Peyer's patch (tissue), 4 donors: ENCODE data around the gene FRMD4A. TPM values are rescaled to one million over a fixed set of nuclear protein-coding genes. Genes with fewer than 3 reads are reported as not detected.

Source experiments
- DNase-seq, 3 donors: peaks; one replicate each; pipeline ENCODE4 v3.0.0-alpha.2; 2017 to 2019
- H3K27ac ChIP-seq, 4 donors: fragments of 200-600 bp; sonication (generic); one replicate each; pipeline ENCODE4 v1.5.1; 2016 to 2019
- H3K27me3 ChIP-seq, 2 donors: fragments of 200-600 bp; sonication (generic); one replicate each; pipeline ENCODE4 v1.5.1; 2019
- H3K36me3 ChIP-seq, 3 donors: fragments of 200-600 bp; sonication (generic); one replicate each; pipeline ENCODE4 v1.5.1; 2016 to 2019
- H3K4me1 ChIP-seq, 4 donors: fragments of 200-600 bp; sonication (generic); one replicate each; pipeline ENCODE4 v1.5.1; 2016 to 2019
- H3K4me3 ChIP-seq, 4 donors: fragments of 200-600 bp; sonication (generic); 1 replicate in 3 of 4; 2 replicates in 1 of 4; pipeline ENCODE4 v1.5.1; 2016 to 2019; ENCODE audit warnings: mild to moderate bottlenecking in 1 of 4
- H3K9me3 ChIP-seq, 4 donors: fragments of 200-600 bp; sonication (generic); one replicate each; pipeline ENCODE4 v1.5.1; 2016 to 2019; ENCODE audit warnings: mild to moderate bottlenecking in 1 of 4
- POLR2A ChIP-seq, 2 donors: fragments of 450-650 bp; IDR thresholded peaks; one replicate each; pipeline ENCODE4 v1.5.1; 2017; ENCODE audit warnings: antibody characterized with exemption in 2 of 2, mild to moderate bottlenecking in 2 of 2, moderate library complexity in 2 of 2
- total RNA-seq, 4 donors: library from RNA; depleted of rRNA; stranded (reverse); fragments of >200 nt; gene quantifications; one replicate each; pipeline ENCODE4 v1.1.0, GENCODE V29; 2016
- TF ChIP-seq, protein P1 (sequence below), 6 experiments: fragments of 450-650 bp in 4 of 6; fragments of 200-600 bp in 2 of 6; sonication (generic) in 1 of 6; IDR thresholded peaks; one replicate each; pipeline ENCODE4 v1.5.1; 2017 to 2019; ENCODE audit warnings: antibody characterized with exemption in 6 of 6, mild to moderate bottlenecking in 3 of 6, moderate library complexity in 1 of 6

FRMD4A gene
- total RNA-seq, 4 donors from 2014 or later = 3.0 to 47.9 (median 5.9) TPM

DNA sequence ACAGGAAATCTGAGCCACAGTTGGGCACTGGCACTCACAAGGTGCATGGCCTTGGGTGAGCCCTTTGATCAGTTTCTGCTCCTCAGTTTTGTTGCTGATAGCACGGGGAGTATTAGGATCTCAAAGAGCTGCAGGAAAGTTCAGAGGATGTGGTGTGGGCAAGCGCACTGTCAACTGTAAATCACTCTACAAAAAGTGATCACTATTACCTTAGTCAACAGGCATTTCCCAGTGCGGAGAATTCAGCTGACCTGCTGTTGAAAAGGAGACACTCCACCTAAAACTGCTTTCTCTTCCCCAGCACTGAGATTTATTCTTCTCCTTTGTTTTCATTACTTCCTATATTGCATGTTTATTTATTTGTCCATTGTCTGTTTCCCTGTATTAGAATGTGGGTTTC is 412.9 kb downstream of the FRMD4A start:
- H3K36me3 ChIP-seq = no peaks in the 10 kb centered on the region
- no peak overlapping the region for H3K4me3 ChIP-seq
- DNase-seq = no peak
- no peaks in the 10 kb centered on the region for H3K9me3 ChIP-seq
- no peak for TF ChIP-seq POLR2A (IDR thresholded peaks at IDR 0.05)
- TF ChIP-seq, protein P1, sequence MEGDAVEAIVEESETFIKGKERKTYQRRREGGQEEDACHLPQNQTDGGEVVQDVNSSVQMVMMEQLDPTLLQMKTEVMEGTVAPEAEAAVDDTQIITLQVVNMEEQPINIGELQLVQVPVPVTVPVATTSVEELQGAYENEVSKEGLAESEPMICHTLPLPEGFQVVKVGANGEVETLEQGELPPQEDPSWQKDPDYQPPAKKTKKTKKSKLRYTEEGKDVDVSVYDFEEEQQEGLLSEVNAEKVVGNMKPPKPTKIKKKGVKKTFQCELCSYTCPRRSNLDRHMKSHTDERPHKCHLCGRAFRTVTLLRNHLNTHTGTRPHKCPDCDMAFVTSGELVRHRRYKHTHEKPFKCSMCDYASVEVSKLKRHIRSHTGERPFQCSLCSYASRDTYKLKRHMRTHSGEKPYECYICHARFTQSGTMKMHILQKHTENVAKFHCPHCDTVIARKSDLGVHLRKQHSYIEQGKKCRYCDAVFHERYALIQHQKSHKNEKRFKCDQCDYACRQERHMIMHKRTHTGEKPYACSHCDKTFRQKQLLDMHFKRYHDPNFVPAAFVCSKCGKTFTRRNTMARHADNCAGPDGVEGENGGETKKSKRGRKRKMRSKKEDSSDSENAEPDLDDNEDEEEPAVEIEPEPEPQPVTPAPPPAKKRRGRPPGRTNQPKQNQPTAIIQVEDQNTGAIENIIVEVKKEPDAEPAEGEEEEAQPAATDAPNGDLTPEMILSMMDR (IDR thresholded peaks at IDR 0.05) = no peak
- no peaks in the 10 kb centered on the region for H3K4me1 ChIP-seq
- H3K27me3 ChIP-seq = no peaks in the 10 kb centered on the region
- no peak overlapping the region for H3K27ac ChIP-seq

DNA sequence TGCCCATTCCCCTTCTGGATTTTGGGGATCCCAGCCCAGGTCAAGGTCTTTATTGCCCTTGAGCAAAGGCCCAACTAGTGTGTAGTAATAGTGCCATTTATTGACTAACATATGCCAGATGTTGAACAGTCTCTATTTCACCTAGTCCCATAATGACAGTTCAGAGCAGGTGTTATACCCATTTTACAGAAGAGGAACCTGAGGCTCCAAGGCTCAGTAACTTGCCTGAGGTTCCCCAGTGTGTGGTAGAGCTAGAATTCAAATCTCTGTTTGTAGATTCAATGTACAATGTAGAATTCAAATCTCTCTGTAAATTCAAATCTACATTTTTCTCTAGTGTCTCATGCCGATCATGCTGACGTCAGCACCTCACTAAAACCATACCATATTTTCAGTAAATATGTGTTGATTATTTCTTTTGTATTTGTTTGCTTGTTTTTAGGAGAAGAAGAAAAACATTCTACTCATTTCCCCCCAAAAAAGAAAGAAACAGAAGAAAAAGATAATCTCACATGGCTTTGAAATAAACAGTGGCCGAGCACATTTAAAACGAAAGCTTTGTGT is 414.3 kb downstream of the FRMD4A start:
- no peak for DNase-seq
- Histone ChIP-seq H3K4me1 (no peaks in the 10 kb centered on the region), H3K36me3 (no peaks in the 10 kb centered on the region), H3K27ac (no peak overlapping the region), H3K4me3 (no peak overlapping the region), H3K9me3 (no peaks in the 10 kb centered on the region), H3K27me3 (no peaks in the 10 kb centered on the region)
- TF ChIP-seq POLR2A (IDR thresholded peaks at IDR 0.05) = no peak
- TF ChIP-seq, protein P1 (IDR thresholded peaks at IDR 0.05) = no peak

DNA sequence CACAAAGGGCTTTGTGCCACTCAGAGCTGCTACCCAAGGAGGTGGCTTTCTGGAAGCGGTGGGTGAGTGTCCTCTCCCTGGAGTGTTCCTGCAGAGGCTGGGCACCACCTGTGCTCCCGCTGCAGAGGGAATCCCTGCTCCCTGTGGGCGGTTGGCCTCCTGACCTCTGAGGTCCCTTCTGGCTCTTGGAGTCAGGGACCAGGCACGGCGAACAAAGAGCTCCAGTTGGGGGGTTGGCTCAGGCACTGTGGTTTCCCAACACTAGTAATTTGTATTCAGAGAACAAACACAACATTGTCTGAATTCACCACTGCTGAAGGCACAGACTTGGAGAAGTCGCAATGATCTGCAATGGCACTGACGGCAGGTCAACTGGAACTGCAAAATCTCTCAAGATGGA is 415.0 kb downstream of the FRMD4A start:
- Histone ChIP-seq H3K4me1 (no peaks in the 10 kb centered on the region), H3K36me3 (no peaks in the 10 kb centered on the region), H3K4me3 (no peak overlapping the region), H3K27ac (no peak overlapping the region), H3K27me3 (no peaks in the 10 kb centered on the region), H3K9me3 (no peaks in the 10 kb centered on the region)
- TF ChIP-seq, protein P1 (IDR thresholded peaks at IDR 0.05) = no peak
- TF ChIP-seq POLR2A (IDR thresholded peaks at IDR 0.05) = no peak
- no peak for DNase-seq

DNA sequence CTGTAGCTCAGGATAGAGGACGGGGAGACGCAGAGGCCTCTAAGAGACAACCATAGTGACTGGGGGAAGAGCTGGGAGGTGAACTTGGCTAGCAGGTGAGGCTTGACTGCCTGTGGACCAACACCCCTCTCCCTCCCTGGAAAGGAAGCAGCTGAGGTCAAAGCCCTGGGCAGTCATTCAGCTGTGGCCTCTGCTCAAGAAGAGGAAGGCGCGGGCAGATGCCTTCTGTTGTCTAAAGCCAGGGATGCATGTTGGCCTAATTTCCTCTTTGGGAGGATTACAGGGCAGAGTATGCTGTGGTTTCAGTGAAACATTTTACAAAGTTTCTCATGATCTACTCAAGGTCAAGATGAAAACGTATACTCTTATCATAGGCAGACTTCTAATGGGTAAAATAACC is 416.8 kb downstream of the FRMD4A start:
- Histone ChIP-seq H3K27me3 (no peaks in the 10 kb centered on the region), H3K27ac (no peak overlapping the region), H3K4me3 (no peak overlapping the region), H3K36me3 (no peaks in the 10 kb centered on the region), H3K4me1 (no peaks in the 10 kb centered on the region), H3K9me3 (no peaks in the 10 kb centered on the region)
- TF ChIP-seq POLR2A (IDR thresholded peaks at IDR 0.05) = no peak
- TF ChIP-seq, protein P1 (IDR thresholded peaks at IDR 0.05) = no peak
- DNase-seq = no peak

DNA sequence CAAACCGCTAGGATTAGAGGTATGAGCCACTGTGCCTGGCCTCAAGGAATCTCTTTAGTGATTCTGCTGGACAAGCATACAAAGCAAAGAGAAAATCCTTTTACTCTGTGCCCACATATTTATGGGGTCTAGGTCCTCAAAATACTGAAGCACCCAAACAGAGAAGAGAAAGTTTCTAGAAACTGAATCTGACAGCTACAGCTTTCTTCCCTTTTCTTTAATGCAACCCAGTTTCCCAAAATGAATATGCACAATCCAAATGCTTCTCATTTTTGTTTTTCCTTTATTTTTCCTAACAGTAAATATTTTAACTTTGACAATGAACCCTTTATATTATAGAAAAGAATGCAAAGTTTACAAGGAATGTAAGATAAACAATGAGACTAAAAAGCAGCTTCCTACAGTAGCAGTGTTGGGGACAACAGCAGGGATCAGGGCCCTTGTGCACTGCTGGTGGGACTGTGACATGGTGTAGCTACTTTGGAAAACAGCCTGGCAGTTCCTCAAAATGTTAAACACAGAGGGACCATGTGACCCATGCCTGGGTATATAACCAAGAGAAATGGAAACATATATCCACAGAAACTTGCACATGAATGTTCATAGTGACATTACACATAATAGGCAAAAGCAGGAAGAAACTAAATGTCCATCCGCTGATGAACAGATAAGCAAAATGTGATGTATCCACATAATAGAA is 418.8 kb downstream of the FRMD4A start:
- DNase-seq = no peak
- Histone ChIP-seq H3K9me3 (no peaks in the 10 kb centered on the region), H3K27me3 (no peaks in the 10 kb centered on the region), H3K4me3 (no peak overlapping the region), H3K36me3 (no peaks in the 10 kb centered on the region), H3K27ac (no peak overlapping the region), H3K4me1 (no peaks in the 10 kb centered on the region)
- TF ChIP-seq, protein P1 (IDR thresholded peaks at IDR 0.05) = no peak
- TF ChIP-seq POLR2A (IDR thresholded peaks at IDR 0.05) = no peak
